Stimulated activated CD4-positive, alpha-beta T cell treated with anti-CD3 and anti-CD28 coated beads, Interleukin-12 subunit alpha, Interleukin-12 subunit beta, amount 100 ng/mL, for 24 hours (primary cell): Measurements from ENCODE around the gene A3GALT2.
"Not testable (repeated sequence)": the region's sequence is repeated elsewhere in the genome, so short reads cannot be mapped to it uniquely, and the experiment has no call there.

Experiments used
- DNase-seq, 2 experiments: peaks; one replicate each; pipeline ENCODE4 v3.0.0-alpha.2; 2020; ENCODE audit warnings: low read depth in 2 of 2

The A3GALT2 gene

GRCh38 chr1:33314416-33314815 is 6.5 kb downstream of the A3GALT2 start:
- DNase-seq = no peak

GRCh38 chr1:33312413-33312749 is 8.5 kb downstream of the A3GALT2 start:
- DNase-seq = no peak

GRCh38 chr1:33311706-33312412 is 9.0 kb downstream of the A3GALT2 start:
- no peak for DNase-seq

GRCh38 chr1:33310702-33311101 is 10.2 kb downstream of the A3GALT2 start:
- DNase-seq = no peak

- not testable (repeated sequence) for DNase-seq
Measured at GRCh38 chr1:33309351-33309750, 11.5 kb downstream of the A3GALT2 start.

GRCh38 chr1:33307494-33307864 is 13.4 kb downstream of the A3GALT2 start:
- DNase-seq = no peak

- DNase-seq = no peak
Measured at GRCh38 chr1:33306653-33307493, 14.0 kb downstream of the A3GALT2 start.

GRCh38 chr1:33305816-33306652 is 14.9 kb downstream of the A3GALT2 start:
- no peak for DNase-seq

GRCh38 chr1:33305016-33305415 is 15.9 kb downstream of the A3GALT2 start:
- DNase-seq = no peak

- no peak for DNase-seq
Measured at GRCh38 chr1:33302325-33302724, 18.6 kb downstream of the A3GALT2 start.

- no peak for DNase-seq
Measured at GRCh38 chr1:33301273-33301984, 19.5 kb downstream of the A3GALT2 start.

- no peak for DNase-seq
Measured at GRCh38 chr1:33300673-33301072, 20.2 kb downstream of the A3GALT2 start.

GRCh38 chr1:33299461-33300155 is 21.3 kb downstream of the A3GALT2 start:
- DNase-seq = no peak

GRCh38 chr1:33298623-33299277 is 22.1 kb downstream of the A3GALT2 start:
- DNase-seq = peak; percentile 15 to 55

GRCh38 chr1:33297911-33298622 is 22.8 kb downstream of the A3GALT2 start:
- DNase-seq = no peak

- no peak for DNase-seq
Measured at GRCh38 chr1:33296824-33297223, 24.1 kb downstream of the A3GALT2 start.

- no peak for DNase-seq
Measured at GRCh38 chr1:33296082-33296458, 24.8 kb downstream of the A3GALT2 start.

GRCh38 chr1:33295450-33296081 is 25.3 kb downstream of the A3GALT2 start:
- peak; percentile 65 to 86 for DNase-seq

- DNase-seq = no peak
Measured at GRCh38 chr1:33295023-33295422, 25.9 kb downstream of the A3GALT2 start.
